NCI-H2107 treated with DMSO at 0.1 percent for 48 hours (cell line): ENCODE results near the gene MAPK12.
"Not testable (repeated sequence)": the region's sequence is repeated elsewhere in the genome, so short reads cannot be mapped to it uniquely, and the experiment has no call there.

Experiments
- DNase-seq: peaks from one replicate; lab custom pipeline; 2025; ENCODE audit not compliant: unreplicated experiment; lab: John Stamatoyannopoulos, UW

Gene MAPK12

GRCh38 chr22:50282361-50283155 is 21.1 kb upstream of the MAPK12 start:
- DNase-seq, result no peak

DNA sequence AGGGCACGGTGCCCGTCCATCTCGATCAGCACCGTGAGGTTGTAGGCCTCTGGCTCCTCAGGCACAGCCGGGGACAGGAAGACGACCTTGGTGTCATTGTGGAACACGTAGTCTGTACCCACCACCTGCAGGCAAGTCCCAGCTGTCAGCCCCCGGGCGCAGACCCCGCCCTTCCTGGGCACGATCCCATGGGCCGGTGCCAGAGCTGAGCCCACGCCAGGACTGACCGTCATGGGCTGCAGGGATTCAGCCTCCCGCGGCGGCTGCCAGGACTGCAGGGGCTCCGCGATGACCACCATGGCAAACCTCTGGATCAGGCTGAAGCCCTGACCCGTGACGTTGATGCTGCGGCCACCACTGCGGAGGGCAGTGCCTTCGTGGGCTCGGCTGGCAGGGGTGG is 20.5 kb upstream of the MAPK12 start:
- DNase-seq, result no peak

DNA sequence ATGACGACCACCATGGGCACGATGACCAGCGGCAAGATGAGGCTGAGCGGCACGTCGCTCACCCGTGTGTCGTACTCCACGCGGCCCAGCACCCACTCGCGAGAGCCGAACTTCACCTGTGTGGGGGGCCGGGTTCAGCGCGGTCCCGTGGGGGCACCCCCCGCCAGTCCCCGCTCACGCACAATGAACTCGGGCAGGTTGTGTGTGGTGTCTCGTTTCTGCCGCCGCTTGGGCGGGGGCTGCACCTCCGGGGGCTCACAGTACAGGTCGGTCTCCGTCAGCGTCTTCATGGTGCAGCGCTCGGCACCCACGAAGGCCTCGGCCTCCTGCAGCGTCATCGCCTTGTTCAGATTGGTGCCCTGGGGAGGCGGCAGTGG is 19.9 kb upstream of the MAPK12 start:
- DNase-seq, result no peak

DNA sequence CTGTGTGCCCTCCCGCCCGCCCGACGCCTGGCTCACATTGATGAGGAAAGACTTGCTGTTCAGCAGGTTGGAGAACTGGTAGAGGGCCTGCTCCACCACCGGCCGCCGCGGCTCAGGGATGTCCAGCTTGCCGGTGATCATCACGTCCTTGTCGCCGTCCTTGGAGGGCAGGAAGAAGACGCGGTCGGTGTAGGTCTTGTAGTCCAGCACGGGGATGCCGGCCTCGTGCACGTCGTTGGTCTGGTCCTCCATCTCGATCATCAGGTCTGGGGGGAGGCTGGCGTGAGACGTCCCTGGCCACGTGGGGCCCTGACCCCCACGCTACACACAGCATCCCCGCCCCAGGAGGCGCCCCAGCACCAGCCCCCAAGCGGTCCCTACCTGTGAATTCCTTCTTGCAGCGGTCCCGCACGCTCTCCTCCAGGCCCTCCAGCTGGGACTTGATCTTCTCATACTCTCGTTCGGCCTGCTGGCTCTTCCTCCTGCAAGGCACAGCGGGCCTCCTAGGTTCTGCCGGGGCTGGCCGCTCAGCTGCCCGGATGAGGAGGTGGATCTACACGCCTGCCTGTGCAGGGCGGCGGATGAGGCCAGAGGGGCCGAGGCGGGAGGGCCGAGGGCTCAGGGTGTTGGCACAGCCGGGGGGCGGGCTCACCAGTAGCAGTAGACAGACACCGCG is 19.4 kb upstream of the MAPK12 start:
- no peak for DNase-seq

DNA sequence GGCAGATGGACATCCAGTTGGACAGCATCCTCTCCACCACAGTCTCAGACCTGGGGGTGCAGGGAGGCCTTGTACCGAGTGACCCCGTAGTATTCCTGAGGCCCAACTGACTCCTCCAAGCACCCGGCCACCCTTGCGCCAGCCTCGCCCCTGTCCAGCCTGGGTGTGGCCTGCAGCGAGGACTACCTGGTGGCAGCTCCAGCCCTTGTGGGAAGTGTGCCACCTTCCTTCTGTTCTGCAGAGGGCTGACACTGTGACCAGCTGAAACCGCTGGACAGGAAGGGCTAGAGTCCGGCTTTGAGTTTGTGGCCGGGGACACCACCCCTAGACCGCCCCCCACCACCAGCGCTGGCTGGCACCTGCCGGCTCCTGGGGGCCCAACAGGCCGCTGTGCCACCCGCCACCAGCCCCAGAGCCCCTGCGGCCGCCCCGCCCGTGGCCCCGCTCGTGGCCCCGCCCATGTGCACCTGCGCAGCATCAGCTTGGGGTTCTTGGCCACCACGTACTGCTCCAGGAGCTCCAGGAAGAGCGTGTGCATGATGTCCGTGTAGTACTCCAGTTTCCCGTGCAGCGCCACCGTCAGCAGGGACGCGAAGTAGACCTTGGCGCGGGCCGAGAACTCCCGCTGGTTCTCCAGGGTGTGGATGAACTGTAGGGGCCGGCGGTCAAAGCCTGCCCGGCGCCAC is 18.7 kb upstream of the MAPK12 start:
- DNase-seq, result no peak

DNA sequence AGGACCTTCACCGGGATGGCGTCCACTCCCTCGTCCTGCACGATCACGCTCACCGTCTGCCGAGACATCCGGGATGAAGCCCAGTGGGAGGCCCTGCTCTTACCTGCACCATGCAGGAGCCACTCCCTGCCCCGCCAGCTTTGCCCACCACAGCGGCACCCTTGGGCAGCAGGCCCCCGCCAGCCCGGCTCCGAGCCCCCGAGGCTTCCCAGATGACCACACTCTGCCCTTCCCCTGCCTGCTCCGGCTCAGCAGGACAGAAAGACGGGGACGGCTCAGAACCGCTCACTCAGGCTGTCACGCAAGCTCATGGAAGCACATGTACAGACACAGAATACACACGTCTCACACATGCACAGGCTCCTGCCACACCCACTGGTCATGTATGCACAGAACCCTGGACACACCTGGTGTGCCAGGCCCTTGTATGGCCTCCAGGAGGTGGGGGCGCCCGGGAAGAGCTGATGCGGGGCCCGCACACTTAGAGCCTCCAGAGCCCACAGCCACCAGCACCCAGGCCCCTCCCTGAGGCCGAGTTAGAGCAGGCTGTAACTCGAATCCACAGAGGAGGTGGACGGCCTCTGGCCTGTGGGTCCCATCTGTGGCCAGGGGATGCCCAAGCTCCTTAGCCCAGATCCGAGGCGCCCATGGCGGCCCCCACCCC is 17.6 kb upstream of the MAPK12 start:
- DNase-seq, result no peak

- DNase-seq, result no peak
Measured at GRCh38 chr22:50278461-50278860, 17.0 kb upstream of the MAPK12 start.

DNA sequence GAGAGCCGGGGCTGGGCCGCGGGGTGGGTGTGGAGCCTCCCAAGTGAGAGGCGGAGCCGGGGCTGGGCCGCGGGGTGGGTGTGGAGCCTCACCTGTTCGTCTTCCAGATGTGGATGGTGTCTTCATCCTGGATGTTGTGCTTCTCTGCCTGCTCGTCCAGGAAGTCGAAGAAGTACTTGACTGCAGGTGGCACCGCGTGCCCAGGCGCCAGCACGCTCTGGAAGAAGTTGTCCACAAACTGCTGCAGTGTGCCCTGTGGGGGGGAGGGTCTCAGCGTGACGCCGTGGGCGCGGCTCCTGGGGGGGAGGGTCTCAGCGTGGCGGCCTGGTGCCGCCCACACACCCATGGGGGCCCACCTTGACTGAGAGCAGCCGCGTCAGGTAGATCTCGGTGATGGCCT is 16.3 kb upstream of the MAPK12 start:
- no peak for DNase-seq

DNA sequence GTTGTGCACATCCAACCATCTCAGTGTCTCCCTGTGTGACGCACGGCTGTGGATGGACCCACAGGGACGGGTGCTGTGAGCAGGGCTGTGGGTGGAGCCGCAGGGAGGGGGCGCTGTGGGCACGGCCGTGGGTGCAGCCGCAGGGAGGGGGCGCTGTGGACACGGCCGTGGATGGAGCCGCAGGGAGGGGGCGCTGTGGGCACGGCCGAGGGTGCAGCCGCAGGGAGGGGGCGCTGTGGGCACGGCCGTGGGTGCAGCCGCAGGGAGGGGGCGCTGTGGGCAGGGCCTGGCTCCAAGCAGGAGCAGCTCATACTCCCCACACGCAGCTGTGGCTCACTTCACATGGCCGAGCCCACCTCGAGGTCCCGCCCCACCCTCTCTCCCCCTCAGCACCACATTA is 14.7 kb upstream of the MAPK12 start:
- no peak for DNase-seq

DNA sequence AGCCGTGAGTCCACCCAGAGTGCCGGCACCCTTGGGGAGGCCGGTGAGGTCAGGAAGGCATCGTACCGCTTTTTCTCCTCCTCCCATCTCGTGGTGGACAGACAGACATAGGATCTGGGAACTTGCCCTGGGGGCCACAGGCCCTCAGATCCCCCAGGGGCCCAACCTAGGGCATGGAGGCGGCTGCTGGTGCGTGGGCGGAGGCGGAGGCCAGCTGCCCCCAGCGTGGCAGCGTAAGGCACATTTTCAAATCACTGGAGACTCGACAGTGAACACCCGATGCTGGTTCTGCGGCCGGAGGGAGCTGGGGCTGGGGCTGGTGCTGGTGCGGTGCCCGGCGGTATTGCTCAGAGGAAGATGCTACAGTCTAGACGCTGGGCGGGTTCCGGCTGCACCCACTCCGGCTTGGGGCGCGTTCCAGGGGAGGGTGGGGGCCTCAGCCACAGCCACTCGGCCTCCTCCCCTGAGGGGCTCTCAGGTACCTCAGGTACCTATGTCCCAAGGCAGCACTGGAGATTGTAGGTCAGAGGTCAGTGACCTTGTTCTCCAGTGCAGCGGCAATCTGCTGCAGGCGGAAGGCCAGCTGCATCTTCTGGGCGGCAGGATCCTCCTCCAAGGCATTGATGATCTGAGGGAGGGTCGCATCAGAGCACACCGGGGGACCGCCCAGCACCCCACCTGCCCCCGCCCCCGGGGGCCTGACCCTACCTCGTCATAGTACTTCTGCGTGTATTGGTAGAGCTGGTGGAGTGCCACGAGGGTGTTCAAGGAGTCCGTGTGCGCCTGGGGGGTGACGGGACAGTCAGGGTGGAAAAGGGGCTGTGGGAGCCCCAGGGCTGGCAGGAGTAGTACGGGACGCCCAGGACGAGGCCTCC is 13.9 kb upstream of the MAPK12 start:
- no peak for DNase-seq

DNA sequence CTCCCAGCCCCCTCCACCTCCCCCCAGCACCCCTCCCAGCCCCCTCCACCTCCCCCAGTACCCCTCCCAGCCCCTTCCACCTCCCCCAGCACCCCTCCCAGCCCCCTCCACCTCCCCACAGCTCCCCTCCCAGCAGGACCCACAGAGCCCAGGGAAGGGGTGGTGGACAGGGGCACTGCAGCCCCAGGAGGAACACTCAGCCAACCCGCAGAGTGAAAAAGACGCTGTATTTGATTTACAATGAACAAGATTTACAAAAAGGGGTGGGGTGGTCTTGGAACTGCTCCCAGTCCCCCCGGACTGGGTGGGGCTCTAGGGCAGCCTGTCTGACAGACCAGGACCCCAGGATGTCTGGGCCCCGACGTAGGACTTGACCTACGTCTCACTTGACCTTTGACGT is 13.3 kb upstream of the MAPK12 start:
- no peak for DNase-seq

DNA sequence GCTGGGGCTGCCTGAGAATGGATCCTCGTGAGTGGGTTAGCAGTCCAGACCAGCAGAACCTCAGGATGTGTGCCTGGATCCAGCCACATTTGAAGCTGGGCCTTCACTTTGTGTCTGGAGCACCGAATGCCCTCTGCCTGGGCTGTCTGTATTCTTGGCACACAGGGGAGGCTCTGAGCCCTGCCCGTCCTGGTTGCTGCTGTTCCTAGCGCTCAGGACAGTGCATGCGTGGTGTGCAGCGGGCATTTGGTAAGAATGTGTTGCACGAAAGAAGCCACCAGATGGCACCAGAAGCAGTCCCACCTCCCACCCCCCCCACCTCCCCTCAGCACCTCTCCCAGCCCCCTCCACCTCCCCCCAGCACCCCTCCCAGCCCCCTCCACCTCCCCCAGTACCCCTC is 12.8 kb upstream of the MAPK12 start:
- DNase-seq, result no peak

DNA sequence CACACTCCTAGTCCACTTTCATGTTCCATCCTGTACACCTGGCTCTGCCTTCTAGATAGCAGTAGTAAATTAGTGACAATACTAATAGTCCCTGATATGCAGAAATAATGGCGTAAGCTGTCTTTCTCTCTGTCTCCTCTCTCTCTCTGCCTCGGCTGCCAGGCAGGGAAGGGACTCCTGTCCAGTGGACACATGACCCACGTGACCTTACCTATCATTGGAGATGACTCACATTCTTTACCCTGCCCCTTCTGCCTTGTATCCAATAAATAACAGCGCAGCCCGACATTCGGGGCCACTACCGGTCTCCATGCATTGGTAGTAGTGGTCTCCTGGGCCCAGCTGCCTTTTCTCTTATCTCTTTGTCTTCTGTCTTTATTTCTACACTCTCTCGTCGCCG is 12.3 kb upstream of the MAPK12 start:
- not testable (repeated sequence) for DNase-seq

GRCh38 chr22:50273352-50273751 is 11.9 kb upstream of the MAPK12 start:
- DNase-seq, result not testable (repeated sequence)

GRCh38 chr22:50272044-50272802 is 10.7 kb upstream of the MAPK12 start:
- no peak for DNase-seq

GRCh38 chr22:50271519-50271970 is 10.1 kb upstream of the MAPK12 start:
- no peak for DNase-seq

DNA sequence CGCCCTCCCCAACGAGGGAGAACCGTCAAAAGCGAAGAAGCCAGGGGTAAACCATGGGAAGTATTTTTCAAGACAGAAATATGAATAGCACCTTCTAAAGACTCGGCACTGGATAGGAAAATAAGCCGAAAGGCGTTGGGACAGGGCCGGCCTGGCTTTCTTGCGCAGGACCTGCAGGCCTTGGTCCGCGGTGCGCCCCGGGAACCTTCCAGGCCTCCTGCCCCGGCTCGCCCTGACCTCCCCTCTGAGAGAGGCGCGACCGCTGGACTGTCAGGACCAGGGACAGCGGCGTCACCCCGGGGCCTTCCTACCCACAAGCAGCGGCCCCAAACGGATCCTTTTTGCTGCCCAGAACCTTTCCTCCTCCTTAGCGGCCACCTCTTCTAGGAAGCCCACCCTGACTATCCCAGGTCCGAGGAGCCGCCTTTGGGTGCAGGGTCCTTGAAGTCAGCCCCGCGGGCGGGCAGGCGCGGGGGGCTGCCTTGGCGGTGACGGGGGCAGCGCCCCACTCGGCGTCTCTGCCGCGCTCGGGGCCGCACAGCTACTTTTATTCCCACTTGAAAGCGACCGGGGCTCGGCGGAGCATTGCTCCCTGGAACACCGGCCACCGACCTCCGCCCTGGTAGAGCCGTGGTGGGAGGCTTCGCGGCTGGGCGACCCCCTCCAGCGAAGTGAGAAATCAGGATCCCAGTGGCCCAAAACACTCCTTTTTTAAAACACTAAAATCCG is 9.3 kb upstream of the MAPK12 start:
- DNase-seq, result no peak

DNA sequence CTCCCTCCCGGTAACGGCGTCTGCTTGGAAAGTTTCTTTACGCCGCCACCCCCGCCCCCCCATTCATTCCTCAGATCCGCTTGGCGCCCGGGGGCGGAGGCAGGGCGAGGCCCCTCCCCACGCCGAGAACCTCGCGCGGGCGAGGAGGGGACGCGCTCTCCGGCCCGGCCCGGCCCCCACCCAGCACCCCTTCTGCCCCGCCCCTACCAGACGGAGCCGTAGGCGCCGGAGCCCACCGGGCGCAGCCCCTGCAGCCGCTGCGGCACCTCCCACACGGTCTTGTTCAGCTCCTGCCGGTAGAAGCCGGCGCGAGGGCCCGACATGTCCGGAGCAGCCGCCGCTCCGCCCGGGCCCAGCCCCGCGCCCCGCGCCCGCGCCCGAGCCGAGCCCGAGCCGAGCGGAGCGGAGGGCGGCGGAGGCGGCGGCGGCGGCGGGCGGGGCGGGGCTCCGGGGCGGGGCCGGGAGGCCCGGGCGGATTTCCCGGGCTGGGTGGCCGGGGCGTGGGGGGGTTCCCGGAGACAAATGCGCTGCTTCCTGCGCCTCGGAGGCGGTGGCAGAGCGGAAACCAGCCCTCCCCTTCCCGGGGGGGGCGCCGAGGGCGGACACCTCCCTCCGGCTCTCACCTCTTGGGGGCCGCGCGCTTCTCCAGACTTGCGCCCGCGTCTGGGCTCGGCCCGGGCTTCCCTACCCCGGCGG is 8.6 kb upstream of the MAPK12 start, which contains the start of gene MAPK11:
Gene MAPK11, minus strand, starts transcription at position 411 of the 696 bp plus-strand sequence. Its CDS starts 88 bp downstream, at position 323.
- DNase-seq, result no peak
